PC-9 (cell line): ENCODE results near the gene CARS2. TPM values are rescaled to one million over a fixed set of nuclear protein-coding genes. Genes with fewer than 3 reads are reported as not detected.

ENCODE experiments used
- BruUV-seq: library from RNA; stranded (reverse); fragments of 400-500 nt; replicated peaks from 2 replicates; lab custom pipeline; 2021; lab: Mats Ljungman, UMichigan
- CTCF ChIA-PET: fragments of 300-600 bp; sonication (Branson Sonifier 250); formaldehyde crosslinking; loops from one replicate; lab custom pipeline; 2022; ENCODE audit warnings: antibody characterized with exemption; lab: Charles Lee
- POLR2A ChIA-PET: fragments of 300-600 bp; sonication (Branson Sonifier 250); formaldehyde crosslinking; loops from one replicate; lab custom pipeline; 2022; ENCODE audit warnings: antibody characterized with exemption; ENCODE audit not compliant: unreplicated experiment; lab: Charles Lee
- DNase-seq, 2 experiments: peaks; one replicate each; pipeline versions ENCODE4 v3.0.0 to v3.0.0-alpha.2; 2015 to 2022; ENCODE audit warnings: mixed read lengths in 1 of 2
- H2AFZ ChIP-seq: fragments of 200-600 bp; sonication (generic); 2 replicates; pipeline ENCODE4 v1.8.1; 2017; ENCODE audit warnings: antibody characterized with exemption
- H3F3A ChIP-seq: fragments of 200-600 bp; sonication (generic); 2 replicates; pipeline ENCODE4 v1.8.1; 2017; ENCODE audit warnings: antibody characterized with exemption, mild to moderate bottlenecking, low read depth; ENCODE audit not compliant: insufficient read depth
- H3K27ac ChIP-seq: fragments of 200-600 bp; sonication (generic); 2 replicates; pipeline ENCODE4 v1.6.1; 2016; ENCODE audit warnings: mixed run types
- H3K27me3 ChIP-seq: fragments of 200-600 bp; sonication (generic); 2 replicates; pipeline ENCODE4 v1.6.1; 2016; ENCODE audit warnings: low read depth, mixed run types; ENCODE audit not compliant: insufficient read depth
- H3K36me3 ChIP-seq: fragments of 200-600 bp; sonication (generic); 2 replicates; pipeline ENCODE4 v1.6.1; 2016; ENCODE audit warnings: low read depth, mixed run types
- H3K4me1 ChIP-seq: fragments of 200-600 bp; sonication (generic); replicated peaks from 2 replicates; pipeline ENCODE4 v1.6.1; 2016; ENCODE audit warnings: mixed run types; ENCODE audit not compliant: insufficient read depth
- H3K4me2 ChIP-seq: fragments of 200-600 bp; sonication (generic); 2 replicates; pipeline ENCODE4 v1.6.1; 2017; ENCODE audit warnings: mixed run types
- H3K4me3 ChIP-seq: fragments of 200-600 bp; sonication (generic); 2 replicates; pipeline ENCODE4 v1.6.1; 2016; ENCODE audit warnings: mixed run types
- H3K79me2 ChIP-seq: fragments of 200-600 bp; sonication (generic); 2 replicates; pipeline ENCODE4 v1.6.1; 2017; ENCODE audit warnings: low read depth, mixed run types
- H3K9me2 ChIP-seq: fragments of 200-600 bp; sonication (generic); 2 replicates; pipeline ENCODE4 v1.8.1; 2017; ENCODE audit warnings: mild to moderate bottlenecking; ENCODE audit not compliant: insufficient read depth
- H3K9me3 ChIP-seq: fragments of 200-600 bp; sonication (generic); 2 replicates; pipeline ENCODE4 v1.8.1; 2016; ENCODE audit warnings: low read depth; ENCODE audit not compliant: insufficient read depth
- H4K20me1 ChIP-seq: fragments of 200-600 bp; sonication (generic); 2 replicates; pipeline ENCODE4 v1.8.1; 2017; ENCODE audit not compliant: insufficient read depth
- EZH2 ChIP-seq: fragments of 200-600 bp; sonication (generic); IDR thresholded peaks from 2 replicates; pipeline ENCODE4 v1.8.0; 2017; ENCODE audit warnings: antibody characterized with exemption, low read depth
- intact Hi-C: fragments of 100-400 bp; cut with micrococcal nuclease; formaldehyde crosslinking; loops from one replicate; pipeline ENCODE4 v1.10.0; 2022; ENCODE audit not compliant: unreplicated experiment
- total RNA-seq: library from RNA; stranded (reverse); gene quantifications from 2 replicates; pipeline ENCODE4 v1.2.3, GENCODE V29; 2021
- TF ChIP-seq, protein P1 (sequence below): fragments of 200-600 bp; sonication (generic); conservative IDR thresholded peaks from 2 replicates; pipeline ENCODE4 v1.6.1; 2017; ENCODE audit warnings: mixed run types, antibody characterized with exemption, mild to moderate bottlenecking, moderate library complexity

Gene CARS2
- total RNA-seq, 1 experiment from 2014 or later, result 67.0 TPM

DNA sequence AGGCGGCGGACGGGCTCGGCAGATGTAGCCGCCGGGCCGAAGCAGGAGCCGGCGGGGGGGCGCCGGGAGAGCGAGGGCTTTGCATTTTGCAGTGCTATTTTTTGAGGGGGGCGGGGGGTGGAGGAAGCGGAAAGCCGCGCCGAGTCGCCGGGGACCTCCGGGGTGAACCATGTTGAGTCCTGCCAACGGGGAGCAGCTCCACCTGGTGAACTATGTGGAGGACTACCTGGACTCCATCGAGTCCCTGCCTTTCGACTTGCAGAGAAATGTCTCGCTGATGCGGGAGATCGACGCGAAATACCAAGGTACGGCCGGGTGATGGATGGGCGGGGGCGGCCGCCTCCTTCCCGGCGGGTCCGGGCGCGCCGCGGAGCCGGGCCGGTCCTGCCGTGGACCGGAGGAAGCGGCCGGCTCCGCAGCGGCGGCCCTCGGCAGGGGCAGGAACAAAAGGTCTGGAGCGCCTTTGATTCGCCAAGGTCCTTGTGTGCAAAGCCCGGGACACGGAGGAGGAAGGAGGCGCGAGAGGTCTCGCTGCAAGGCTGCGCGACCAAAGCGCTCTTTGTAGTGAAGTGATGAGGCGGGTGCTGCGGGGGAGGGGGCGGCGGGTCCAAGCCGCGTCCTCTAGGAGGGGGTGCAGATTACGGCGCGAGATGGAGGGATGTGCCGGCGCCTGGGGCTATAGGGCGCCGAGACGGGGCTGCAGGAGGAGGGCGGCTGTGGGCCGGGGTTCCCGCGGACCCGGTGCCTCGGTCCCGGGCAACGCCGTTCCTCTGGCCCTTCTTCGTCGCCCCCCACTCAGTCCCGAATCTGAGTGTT lies 8.3 kb upstream of the CARS2 start:
- Histone ChIP-seq H3K4me3 (peak overlapping the region; percentile 89), H3K9me3 (no peaks in the 10 kb centered on the region), H4K20me1 (peaks cover 25% of the 10 kb centered on the region), H3K27ac (peak overlapping the region; percentile 48; the same call in 1 of the 2 replicates), H3K27me3 (no peaks in the 10 kb centered on the region), H3K36me3 (no peaks in the 10 kb centered on the region), H3K9me2 (no peaks in the 10 kb centered on the region), H2AFZ (peak overlapping the region; percentile 73), H3K4me1 (peaks cover 31% of the 10 kb centered on the region), H3K4me2 (peak overlapping the region; percentile 82), H3F3A (peaks cover 17% of the 10 kb centered on the region), H3K79me2 (peaks cover 56% of the 10 kb centered on the region)
- intact Hi-C loops, result loop anchor here (1.0 to 10.0 kb wide), 7 partner anchors 97 to 1469 kb away; partner anchors contain the start of gene ANKRD10
- POLR2A ChIA-PET, result no interaction called here
- CTCF ChIA-PET, result no interaction called here
- TF ChIP-seq, protein P1, sequence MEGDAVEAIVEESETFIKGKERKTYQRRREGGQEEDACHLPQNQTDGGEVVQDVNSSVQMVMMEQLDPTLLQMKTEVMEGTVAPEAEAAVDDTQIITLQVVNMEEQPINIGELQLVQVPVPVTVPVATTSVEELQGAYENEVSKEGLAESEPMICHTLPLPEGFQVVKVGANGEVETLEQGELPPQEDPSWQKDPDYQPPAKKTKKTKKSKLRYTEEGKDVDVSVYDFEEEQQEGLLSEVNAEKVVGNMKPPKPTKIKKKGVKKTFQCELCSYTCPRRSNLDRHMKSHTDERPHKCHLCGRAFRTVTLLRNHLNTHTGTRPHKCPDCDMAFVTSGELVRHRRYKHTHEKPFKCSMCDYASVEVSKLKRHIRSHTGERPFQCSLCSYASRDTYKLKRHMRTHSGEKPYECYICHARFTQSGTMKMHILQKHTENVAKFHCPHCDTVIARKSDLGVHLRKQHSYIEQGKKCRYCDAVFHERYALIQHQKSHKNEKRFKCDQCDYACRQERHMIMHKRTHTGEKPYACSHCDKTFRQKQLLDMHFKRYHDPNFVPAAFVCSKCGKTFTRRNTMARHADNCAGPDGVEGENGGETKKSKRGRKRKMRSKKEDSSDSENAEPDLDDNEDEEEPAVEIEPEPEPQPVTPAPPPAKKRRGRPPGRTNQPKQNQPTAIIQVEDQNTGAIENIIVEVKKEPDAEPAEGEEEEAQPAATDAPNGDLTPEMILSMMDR, result 0 out of 2 replicates have a peak, but pooled peaks have one; percentile 15
- no peak for TF ChIP-seq EZH2
- DNase-seq, result peak; percentile 20 to 60
- BruUV-seq, result TSS peak; percentile 5

DNA sequence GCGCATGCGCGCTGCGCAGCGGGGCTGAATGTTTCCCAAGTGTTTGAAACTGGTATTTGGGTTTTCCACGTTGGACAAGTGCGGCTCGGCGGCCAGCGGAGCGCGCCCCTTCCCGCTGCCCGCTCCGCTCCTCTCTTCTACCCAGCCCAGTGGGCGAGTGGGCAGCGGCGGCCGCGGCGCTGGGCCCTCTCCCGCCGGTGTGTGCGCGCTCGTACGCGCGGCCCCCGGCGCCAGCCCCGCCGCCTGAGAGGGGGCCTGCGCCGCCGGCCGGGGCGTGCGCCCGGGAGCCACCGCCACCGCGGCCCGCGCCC lies 7.7 kb upstream of the CARS2 start, which contains the start of gene ING1:
ING1 (plus strand) TSS at position 59 of the 311 bp plus-strand sequence. CDS start 450 bp downstream, outside the sequence.
- peaks cover 50% of the 10 kb centered on the region for H3K79me2 ChIP-seq
- peak within 1 kb of the TSS; percentile 94 for H3K27ac ChIP-seq
- peaks cover 20% of the 10 kb centered on the region for H4K20me1 ChIP-seq
- no peak for DNase-seq
- H3K36me3 ChIP-seq, result no peaks in the 10 kb centered on the region
- peak within 1 kb of the TSS; percentile 97 for H3K4me2 ChIP-seq
- ChIA-PET POLR2A (no interaction called here), CTCF (no interaction called here)
- peak within 1 kb of the TSS; percentile 84 for H2AFZ ChIP-seq
- H3K9me3 ChIP-seq, result no peaks in the 10 kb centered on the region
- peaks cover 17% of the 10 kb centered on the region for H3F3A ChIP-seq
- intact Hi-C loops, result loop anchor here (1.0 to 10.0 kb wide), 7 partner anchors 97 to 1469 kb away; partner anchors contain the start of gene ANKRD10
- BruUV-seq, result no TSS peak
- TF ChIP-seq, protein P1, result no peak
- TF ChIP-seq EZH2, result no peak
- peaks cover 31% of the 10 kb centered on the region for H3K4me1 ChIP-seq
- no peaks in the 10 kb centered on the region for H3K27me3 ChIP-seq
- H3K4me3 ChIP-seq, result peak within 1 kb of the TSS; percentile 89
- H3K9me2 ChIP-seq, result no peaks in the 10 kb centered on the region

DNA sequence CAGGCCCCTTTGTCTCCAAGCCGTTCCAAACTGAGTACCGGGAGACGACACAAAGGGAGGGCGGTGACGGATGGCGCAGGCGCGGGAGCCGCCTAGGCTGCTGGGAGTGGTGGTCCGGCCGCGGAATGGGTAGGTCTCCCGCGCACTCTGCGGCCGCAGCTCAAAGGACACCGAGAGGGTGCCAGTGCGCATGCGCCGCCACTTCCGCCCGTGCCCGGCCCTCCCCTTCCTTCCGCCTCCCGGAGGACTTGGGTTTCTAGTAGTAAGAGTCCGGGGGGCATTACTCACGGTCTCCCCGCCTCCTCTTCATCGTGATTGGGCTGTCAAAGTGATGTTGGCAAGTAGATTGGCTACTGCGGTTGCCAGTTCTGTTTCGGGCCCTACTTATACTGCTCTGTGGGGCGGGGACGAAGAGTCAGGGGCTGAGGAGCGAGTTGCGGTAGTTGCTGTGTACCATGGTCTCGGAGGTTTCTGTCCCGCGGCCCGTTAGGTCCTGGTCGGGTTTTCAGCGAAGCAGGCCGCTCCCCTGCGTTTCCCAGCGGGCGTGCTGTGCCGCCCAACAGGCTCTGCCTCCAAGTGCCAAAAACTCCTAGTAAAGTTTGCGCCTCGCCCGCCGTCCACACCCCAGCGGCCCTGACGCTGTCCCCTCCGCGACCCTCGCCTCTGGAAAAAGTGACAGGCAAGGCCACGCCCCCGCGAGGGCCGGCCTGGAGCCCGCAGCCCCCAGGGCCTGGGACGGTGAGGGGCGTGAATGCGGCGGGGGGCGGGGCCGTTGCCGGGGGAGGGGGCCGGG lies 7.1 kb upstream of the CARS2 start:
- POLR2A ChIA-PET, result interaction anchor here (0.6 to 0.8 kb wide), 9 partner anchors 99 to 1940 kb away, joined by 3 to 23 read pairs (median 5); no protein-coding TSS in a partner anchor
- TF ChIP-seq EZH2, result no peak
- TF ChIP-seq, protein P1, result no peak
- intact Hi-C loops, result loop anchor here (1.0 to 10.0 kb wide), 7 partner anchors 96 to 1468 kb away; partner anchors contain the start of gene ANKRD10

More for the DNA sequence above, 7.1 kb upstream of the CARS2 start:
- BruUV-seq, result no TSS peak
- H2AFZ ChIP-seq, result peak overlapping the region; percentile 84
- peak overlapping the region; percentile 94 for H3K27ac ChIP-seq
- H3K27me3 ChIP-seq, result no peaks in the 10 kb centered on the region
- peaks cover 17% of the 10 kb centered on the region for H4K20me1 ChIP-seq
- H3K4me1 ChIP-seq, result peaks cover 27% of the 10 kb centered on the region
- CTCF ChIA-PET, result no interaction called here
- peak; percentile 99 for DNase-seq
- no peaks in the 10 kb centered on the region for H3K36me3 ChIP-seq
- H3K4me3 ChIP-seq, result peak overlapping the region; percentile 89
- peaks cover 46% of the 10 kb centered on the region for H3K79me2 ChIP-seq
- H3K9me2 ChIP-seq, result no peaks in the 10 kb centered on the region
- H3F3A ChIP-seq, result peaks cover 22% of the 10 kb centered on the region
- peak overlapping the region; percentile 97 for H3K4me2 ChIP-seq
- H3K9me3 ChIP-seq, result no peaks in the 10 kb centered on the region
